Fibroblast of upper back skin (primary cell): ENCODE measurements around the gene PRKG2.
"Not testable (repeated sequence)": the region's sequence is repeated elsewhere in the genome, so short reads cannot be mapped to it uniquely, and the experiment has no call there.

Experiments
- DNase-seq: peaks from one replicate; pipeline ENCODE4 v3.0.0-alpha.2; 2013

The PRKG2 gene, protein sequence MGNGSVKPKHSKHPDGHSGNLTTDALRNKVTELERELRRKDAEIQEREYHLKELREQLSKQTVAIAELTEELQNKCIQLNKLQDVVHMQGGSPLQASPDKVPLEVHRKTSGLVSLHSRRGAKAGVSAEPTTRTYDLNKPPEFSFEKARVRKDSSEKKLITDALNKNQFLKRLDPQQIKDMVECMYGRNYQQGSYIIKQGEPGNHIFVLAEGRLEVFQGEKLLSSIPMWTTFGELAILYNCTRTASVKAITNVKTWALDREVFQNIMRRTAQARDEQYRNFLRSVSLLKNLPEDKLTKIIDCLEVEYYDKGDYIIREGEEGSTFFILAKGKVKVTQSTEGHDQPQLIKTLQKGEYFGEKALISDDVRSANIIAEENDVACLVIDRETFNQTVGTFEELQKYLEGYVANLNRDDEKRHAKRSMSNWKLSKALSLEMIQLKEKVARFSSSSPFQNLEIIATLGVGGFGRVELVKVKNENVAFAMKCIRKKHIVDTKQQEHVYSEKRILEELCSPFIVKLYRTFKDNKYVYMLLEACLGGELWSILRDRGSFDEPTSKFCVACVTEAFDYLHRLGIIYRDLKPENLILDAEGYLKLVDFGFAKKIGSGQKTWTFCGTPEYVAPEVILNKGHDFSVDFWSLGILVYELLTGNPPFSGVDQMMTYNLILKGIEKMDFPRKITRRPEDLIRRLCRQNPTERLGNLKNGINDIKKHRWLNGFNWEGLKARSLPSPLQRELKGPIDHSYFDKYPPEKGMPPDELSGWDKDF

DNA sequence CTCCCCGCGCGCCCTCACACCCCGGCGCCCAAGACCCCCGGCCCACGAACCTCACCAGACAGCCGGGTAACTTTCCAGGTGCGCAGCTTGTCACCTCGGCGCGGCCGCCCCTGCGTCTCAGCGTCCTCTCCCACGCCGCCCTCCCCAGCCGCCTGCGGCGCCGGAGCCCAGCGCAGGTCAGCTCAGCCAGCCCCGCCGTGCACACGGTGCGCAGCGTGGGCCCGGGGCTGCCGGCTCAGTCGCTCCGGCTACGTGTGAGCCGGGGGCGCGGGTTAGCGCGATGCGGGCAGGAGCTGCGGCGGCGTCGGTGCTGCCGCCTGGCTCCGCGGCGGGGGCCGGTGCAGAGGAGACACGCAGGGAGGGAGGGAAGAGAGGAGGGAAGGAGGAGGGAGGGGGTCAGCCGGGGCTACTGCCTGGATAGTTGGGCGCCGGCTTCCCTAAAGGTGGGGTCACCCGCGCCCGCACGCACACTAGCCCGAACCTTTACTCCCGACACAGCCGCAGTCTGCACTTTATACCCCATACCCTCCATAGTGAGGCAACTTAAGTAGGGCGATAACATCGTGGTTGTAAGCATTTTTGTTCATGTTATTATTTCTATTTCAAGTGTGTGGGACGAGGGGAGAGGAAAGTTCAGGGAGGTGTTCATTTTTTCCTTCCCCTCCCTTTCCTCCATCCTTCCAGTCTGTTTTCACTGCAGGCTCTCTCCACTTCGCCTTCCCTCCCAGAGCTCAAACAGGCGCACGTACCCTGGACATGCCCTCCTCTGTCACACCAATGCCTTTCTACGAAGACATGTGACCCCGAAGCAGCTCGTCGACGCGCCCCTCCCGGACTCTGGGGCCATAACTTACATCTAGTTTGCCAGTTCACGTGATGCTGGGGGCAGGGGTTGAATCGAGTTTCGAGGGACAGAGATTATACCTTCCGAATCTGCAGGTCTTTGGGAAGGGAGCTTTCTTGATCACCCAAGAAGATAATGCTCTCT lies at the start of gene PRKG2:
PRKG2 (minus strand) TSS at position 342 of the 988 bp plus-strand sequence. CDS start 10,175 bp downstream, outside the sequence.
- no peak for DNase-seq

GRCh38 chr4:81260443-81261101 lies 45.5 kb upstream of the PRKG2 start:
- no peak for DNase-seq

- no peak for DNase-seq
Measured at GRCh38 chr4:81258841-81259550, 44.0 kb upstream of the PRKG2 start.

DNA sequence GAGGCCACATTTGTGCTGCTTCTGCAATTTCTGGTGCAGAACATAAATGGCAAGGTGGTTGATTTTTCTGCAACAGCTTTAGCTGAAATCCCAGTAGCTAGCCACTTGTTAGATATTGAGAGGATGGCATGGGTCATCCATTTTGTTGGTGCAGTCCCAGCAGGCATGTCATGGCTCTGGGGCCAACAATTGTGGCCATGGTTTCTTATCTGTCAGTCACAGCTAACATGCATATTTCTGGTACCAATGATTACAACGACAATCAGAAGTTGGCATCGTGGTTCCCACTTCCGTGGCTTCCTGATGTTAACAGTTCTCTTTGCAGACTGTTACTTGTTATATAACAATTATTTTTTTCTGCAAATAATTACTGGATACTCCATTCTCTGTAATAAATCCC lies 42.8 kb upstream of the PRKG2 start:
- no peak for DNase-seq

DNA sequence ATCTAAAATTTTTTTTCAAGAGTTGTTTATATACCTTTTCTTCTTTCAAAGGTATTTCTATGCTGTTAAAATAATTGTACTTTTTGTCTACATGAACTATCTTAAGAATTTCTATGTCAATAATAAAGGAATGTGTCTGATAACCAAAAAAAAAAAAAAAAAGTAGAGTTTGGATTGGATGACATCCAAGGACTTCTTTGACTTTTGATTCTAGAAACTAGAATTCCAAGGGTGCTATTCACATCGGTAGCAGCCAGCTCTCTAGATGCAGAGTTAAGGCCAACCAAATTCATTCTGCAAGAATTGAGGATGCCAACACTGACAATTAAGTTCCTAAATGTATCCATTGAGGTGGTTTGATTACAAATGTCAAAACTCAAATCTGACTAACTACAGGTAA lies 42.0 kb upstream of the PRKG2 start:
- peak; percentile 79 for DNase-seq

DNA sequence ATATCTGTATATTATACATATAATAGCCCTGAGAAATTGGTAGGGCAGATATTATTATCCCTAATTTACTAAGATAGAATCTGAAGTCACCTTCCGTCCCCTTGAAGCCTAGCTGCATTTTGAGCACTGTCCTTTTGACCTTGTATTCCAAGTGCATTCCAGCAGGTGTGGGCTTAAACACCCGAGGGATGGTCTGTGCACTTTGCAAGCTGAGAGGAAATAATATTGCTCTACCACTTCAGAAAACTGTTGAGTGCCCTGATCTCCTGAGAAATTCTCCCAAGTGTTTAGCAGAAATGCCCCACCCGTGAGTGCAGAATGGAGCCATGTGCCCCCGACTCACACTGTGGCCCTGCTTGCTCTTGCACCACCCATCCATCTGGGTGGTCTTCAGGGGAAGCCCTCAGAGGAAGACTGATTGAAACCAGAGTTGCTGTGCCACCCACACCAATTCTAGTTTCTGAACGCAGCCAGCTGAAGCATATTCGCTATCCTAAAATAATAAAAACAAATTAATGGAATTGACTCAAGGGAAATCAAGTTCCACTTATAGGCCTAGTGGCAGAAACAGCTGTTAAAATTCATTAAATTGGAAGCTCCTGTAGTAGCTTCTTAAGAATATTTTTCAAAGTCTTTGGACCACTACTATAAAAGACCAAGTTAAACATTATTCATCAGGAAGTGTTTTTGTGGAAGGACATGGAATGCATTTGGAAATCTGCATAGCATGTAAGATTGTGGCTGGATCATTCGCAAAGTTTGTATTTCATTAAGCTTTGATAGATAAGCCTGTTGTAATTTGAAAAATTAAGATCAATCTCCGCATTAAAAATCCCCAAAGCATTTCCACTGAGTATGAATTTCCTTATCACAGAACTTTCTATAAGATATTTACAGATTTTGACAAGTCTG lies 41.3 kb upstream of the PRKG2 start:
- peak; percentile 35 for DNase-seq

- peak; percentile 87 for DNase-seq
Measured at GRCh38 chr4:81255524-81255923, 40.5 kb upstream of the PRKG2 start.

- no peak for DNase-seq
Measured at GRCh38 chr4:81250430-81250829, 35.4 kb upstream of the PRKG2 start.

DNA sequence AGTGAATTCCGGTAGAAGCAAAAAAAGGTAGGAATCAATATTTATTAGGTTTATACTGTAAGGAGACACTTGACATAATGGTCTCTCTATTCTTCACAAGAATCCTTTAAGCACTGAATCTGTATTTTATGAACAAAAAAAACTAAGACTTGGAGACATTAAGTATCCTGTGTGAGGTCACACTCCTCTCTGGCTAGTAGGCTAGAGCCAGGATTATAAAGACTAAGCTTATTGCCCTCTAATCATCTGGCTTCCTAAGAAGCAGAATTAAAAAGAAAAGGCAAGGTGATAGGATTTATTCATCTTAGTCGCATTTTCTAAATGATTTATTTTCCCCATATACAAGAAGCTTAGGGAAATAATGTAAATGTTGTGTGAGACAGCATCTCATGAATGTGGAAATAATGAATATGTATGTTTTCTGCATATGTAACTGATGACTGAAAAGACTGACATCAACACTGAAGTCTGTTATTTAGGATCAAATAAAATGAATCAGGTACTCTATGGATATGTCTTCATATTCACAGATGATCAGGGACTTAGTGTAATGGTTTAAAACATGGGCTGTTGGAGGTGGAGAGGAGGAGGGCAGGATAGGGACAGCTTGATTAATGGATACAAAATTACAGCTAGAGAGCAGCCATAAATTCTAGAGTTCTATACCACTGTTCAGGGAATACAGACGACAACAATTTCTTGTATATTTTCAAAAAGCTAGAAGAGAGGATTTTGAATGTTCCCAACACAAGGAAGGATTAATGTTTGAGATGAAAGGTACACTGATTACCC lies 30.4 kb upstream of the PRKG2 start:
- no peak for DNase-seq

GRCh38 chr4:81237791-81238190 lies 22.8 kb upstream of the PRKG2 start:
- no peak for DNase-seq

GRCh38 chr4:81235982-81236749 lies 21.1 kb upstream of the PRKG2 start:
- DNase-seq: no peak

DNA sequence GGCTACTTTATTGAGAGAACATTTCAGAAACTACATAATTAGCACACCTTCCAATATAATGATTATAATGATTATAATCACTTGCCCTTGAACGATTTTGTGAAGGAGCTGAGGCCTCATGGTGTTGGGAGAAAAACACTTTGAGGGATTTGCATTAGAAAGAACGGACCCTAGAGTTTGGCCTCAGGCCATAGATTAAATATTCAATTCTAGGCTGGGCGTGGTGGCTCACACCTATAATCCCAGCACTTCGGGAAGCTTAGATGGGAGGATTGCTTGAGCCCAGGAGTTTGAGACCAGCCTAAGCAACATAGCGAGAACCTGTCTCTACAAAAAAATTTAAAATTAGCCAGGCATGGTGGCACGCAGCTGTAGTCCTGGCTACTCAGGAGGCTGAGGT lies 12.9 kb upstream of the PRKG2 start:
- no peak for DNase-seq

DNA sequence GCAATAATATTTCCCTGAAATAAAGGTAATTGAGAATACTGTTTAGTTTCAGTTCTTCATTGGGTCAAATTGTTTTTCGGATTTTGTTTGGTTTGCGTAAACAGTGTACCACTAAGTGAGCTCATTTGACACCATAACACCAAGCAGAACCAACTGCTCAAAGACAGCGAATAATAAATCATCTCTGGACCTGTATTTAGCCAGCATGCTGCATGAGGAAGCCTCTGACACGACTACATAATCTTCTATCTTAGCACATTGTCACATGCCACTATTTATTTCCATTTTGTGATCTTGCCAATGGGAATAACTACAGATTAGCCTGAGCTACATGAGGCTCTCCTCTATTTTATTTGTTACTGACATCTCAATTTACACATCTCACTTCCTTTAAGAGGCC lies 12.1 kb upstream of the PRKG2 start:
- DNase-seq: no peak

DNA sequence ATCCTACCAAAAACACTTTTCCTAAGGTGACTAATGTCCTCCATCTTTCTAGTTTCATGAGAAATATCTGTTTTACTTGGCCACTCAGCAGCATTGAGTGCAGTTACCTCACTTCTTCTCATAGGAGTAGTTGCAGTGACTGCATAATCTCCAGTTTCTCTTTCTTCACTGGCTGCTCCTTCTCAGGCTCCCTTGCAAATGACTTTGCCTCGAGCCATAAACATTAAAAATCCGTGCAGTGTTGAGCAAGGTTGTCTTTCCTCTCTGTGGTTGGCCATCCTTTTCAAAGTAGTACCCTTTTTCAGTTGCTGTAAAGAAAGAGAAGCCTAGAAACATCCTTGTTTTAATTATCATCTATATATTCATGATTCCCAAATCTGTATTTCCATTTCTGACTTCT lies 10.2 kb upstream of the PRKG2 start:
- DNase-seq: no peak

DNA sequence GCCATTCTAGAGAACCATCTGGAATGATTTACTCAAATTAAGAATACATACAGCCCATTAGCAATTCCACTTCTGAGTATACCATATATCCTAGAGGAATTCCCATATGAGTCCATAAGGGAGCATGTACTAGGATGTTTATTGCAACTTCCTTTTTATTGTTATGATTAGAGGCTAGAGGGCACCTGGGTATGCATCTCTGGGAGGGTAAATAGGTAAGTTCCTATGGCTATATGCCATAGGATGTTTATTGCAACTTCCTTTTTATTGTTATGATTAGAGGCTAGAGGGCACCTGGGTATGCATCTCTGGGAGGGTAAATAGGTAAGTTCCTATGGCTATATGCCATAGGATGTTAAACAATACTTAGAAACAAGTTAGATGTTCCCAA lies 7.1 kb upstream of the PRKG2 start:
- DNase-seq: not testable (repeated sequence)

GRCh38 chr4:81221303-81222081 lies 6.5 kb upstream of the PRKG2 start:
- DNase-seq: no peak

- no peak for DNase-seq
Measured at GRCh38 chr4:81220271-81220670, 5.2 kb upstream of the PRKG2 start.

DNA sequence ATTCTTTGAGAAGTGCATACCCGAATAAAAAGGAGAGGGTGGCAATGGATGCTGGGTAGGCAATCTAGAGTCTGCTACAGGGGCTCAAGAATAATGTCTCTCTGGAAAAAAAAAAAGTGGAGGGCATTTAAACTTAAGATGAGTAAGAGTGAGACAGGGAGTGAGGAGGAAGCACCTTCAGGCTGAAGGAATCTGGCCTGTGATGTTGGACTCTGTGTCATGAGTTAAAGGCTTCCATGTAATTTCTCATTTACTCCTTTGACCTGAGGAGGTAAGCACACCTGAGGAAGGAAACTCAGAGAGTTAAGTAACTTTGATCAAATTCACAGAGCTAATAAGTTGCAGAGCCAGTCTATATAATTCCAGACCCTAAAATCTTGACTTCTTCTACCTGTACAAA lies 3.2 kb upstream of the PRKG2 start:
- DNase-seq: no peak
